Activated T-cell treated with anti-CD3 and anti-CD28 coated beads, Interleukin-2, amount 50 U/mL, for 48 hours (primary cell): ENCODE results near the gene ACAP3.

ENCODE experiments used
- DNase-seq, 2 experiments: peaks; one replicate each; pipeline ENCODE4 v3.0.0-alpha.2; 2020

Gene ACAP3

GRCh38 chr1:1343811-1344421 lies 36.2 kb upstream of the ACAP3 start:
- DNase-seq = no peak

- DNase-seq = no peak
These were observed 34.9 kb upstream of the ACAP3 start for GRCh38 chr1:1342584-1343115.

GRCh38 chr1:1342061-1342562 lies 34.4 kb upstream of the ACAP3 start:
- no peak for DNase-seq

GRCh38 chr1:1341549-1342021 lies 33.9 kb upstream of the ACAP3 start:
- no peak for DNase-seq

- no peak for DNase-seq
These were observed 33.2 kb upstream of the ACAP3 start for GRCh38 chr1:1340791-1341548.

GRCh38 chr1:1340185-1340584 lies 32.5 kb upstream of the ACAP3 start:
- no peak for DNase-seq

GRCh38 chr1:1338278-1338677 lies 30.5 kb upstream of the ACAP3 start:
- DNase-seq = no peak

GRCh38 chr1:1337793-1338147 lies 30.0 kb upstream of the ACAP3 start:
- peak; percentile 63 to 75 for DNase-seq

- no peak for DNase-seq
These were observed 29.4 kb upstream of the ACAP3 start for GRCh38 chr1:1336931-1337792.

GRCh38 chr1:1336446-1336845 lies 28.7 kb upstream of the ACAP3 start:
- no peak for DNase-seq

- no peak for DNase-seq
These were observed 28.1 kb upstream of the ACAP3 start for GRCh38 chr1:1335792-1336248.

- DNase-seq = no peak
These were observed 27.6 kb upstream of the ACAP3 start for GRCh38 chr1:1335283-1335682.

GRCh38 chr1:1334835-1335234 lies 27.1 kb upstream of the ACAP3 start:
- no peak for DNase-seq

- no peak for DNase-seq
These were observed 26.0 kb upstream of the ACAP3 start for GRCh38 chr1:1333551-1334241.

- no peak for DNase-seq
These were observed 25.2 kb upstream of the ACAP3 start for GRCh38 chr1:1332774-1333480.

- no peak for DNase-seq
These were observed 24.5 kb upstream of the ACAP3 start for GRCh38 chr1:1332031-1332755.

GRCh38 chr1:1331068-1331965 lies 23.6 kb upstream of the ACAP3 start, which contains the start of gene TAS1R3:
TAS1R3 (plus strand) TSS chr1:1331280; CDS start chr1:1331346, 66 bp downstream.
- DNase-seq = no peak

GRCh38 chr1:1330366-1331067 lies 22.8 kb upstream of the ACAP3 start:
- no peak for DNase-seq
